ENCODE measurements around the gene TMEM140.

DNA sequence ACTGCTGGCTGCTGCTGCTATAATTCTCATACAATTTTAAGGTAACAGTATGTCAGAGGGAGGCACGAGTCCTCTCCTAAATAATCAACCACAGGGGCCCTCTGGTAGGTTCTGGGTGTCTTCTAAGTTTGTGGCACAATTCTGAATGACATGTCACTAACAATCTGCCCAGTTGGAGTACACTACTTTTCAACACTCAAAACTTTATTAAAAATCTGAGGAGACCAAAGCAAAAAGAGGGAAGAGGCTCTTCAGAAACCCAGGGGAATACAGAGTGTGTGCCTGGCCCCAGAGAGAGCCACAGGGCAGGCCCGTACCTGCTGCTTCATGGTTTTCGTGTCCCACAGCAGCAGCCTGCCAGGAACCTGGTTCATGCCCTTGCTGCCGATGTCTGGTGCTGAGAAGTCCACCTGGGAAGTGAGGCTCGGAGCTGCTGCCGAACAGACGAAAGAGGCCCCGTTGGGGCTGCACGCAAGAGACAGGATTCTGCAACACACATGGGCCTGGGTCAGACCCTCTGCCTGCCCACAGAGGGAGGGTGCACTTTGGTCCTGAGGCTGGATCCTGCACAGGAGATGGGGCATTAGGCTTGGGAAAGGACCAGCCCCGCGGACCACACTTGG lies 45.2 kb downstream of the TMEM140 start:
- TF ChIP-seq, protein P1, sequence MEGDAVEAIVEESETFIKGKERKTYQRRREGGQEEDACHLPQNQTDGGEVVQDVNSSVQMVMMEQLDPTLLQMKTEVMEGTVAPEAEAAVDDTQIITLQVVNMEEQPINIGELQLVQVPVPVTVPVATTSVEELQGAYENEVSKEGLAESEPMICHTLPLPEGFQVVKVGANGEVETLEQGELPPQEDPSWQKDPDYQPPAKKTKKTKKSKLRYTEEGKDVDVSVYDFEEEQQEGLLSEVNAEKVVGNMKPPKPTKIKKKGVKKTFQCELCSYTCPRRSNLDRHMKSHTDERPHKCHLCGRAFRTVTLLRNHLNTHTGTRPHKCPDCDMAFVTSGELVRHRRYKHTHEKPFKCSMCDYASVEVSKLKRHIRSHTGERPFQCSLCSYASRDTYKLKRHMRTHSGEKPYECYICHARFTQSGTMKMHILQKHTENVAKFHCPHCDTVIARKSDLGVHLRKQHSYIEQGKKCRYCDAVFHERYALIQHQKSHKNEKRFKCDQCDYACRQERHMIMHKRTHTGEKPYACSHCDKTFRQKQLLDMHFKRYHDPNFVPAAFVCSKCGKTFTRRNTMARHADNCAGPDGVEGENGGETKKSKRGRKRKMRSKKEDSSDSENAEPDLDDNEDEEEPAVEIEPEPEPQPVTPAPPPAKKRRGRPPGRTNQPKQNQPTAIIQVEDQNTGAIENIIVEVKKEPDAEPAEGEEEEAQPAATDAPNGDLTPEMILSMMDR (IDR thresholded peaks at IDR 0.05): no peak
- TF ChIP-seq POLR2A (IDR thresholded peaks at IDR 0.05): no peak
